WTC11 (cell line): ENCODE results near the gene NUP210L. TPM values are rescaled to one million over a fixed set of nuclear protein-coding genes. Genes with fewer than 3 reads are reported as not detected.

Source experiments
- ATAC-seq: fragments of 200-7000 bp; cut with Tn5 transposase; 2 replicates; pipeline ENCODE4 v1.10.0; 2021; ENCODE audit warnings: mild to moderate bottlenecking, moderate library complexity
- CTCF ChIA-PET: fragments of 300-600 bp; sonication (Branson Sonifier 250); formaldehyde crosslinking; loops from one replicate; lab custom pipeline; 2021; ENCODE audit warnings: antibody characterized with exemption; lab: Charles Lee
- POLR2A ChIA-PET: fragments of 350-600 bp; sonication (Branson Sonifier 250); formaldehyde crosslinking; loops from one replicate; lab custom pipeline; 2021; ENCODE audit warnings: antibody characterized with exemption; lab: Charles Lee
- DNase-seq: peaks from one replicate; pipeline ENCODE4 v3.0.0; 2021; ENCODE audit warnings: low spot score
- H3K27ac Mint-ChIP-seq: 2 replicates; pipeline ENCODE4 v1.8.0; 2021; ENCODE audit warnings: mixed read lengths
- H3K27me3 Mint-ChIP-seq: 2 replicates; pipeline ENCODE4 v1.8.0; 2021; ENCODE audit warnings: low read depth, mild to moderate bottlenecking, moderate library complexity, mixed read lengths
- H3K36me3 Mint-ChIP-seq: 2 replicates; pipeline ENCODE4 v1.8.0; 2021; ENCODE audit warnings: mixed read lengths
- H3K4me1 Mint-ChIP-seq: 2 replicates; pipeline ENCODE4 v1.8.0; 2022; ENCODE audit warnings: mixed read lengths
- H3K4me3 Mint-ChIP-seq: 2 replicates; pipeline ENCODE4 v1.8.0; 2021; ENCODE audit warnings: mild to moderate bottlenecking, moderate library complexity, mixed read lengths
- H3K9me3 Mint-ChIP-seq: 2 replicates; pipeline ENCODE4 v1.8.0; 2021; ENCODE audit warnings: mixed read lengths
- ATF2 ChIP-seq: sonication (generic); formaldehyde crosslinking; IDR thresholded peaks from 2 replicates; pipeline ENCODE4 v1.8.1; 2022; ENCODE audit warnings: low read depth, missing genetic modification reagents, borderline replicate concordance
- CREM ChIP-seq: sonication (generic); formaldehyde crosslinking; IDR thresholded peaks from 2 replicates; pipeline ENCODE4 v1.8.1; 2022; ENCODE audit warnings: mild to moderate bottlenecking, missing genetic modification reagents, moderate library complexity
- GABPB1 ChIP-seq: sonication (generic); formaldehyde crosslinking; IDR thresholded peaks from 2 replicates; pipeline ENCODE4 v1.8.1; 2023; ENCODE audit warnings: mild to moderate bottlenecking, missing genetic modification reagents
- HMGA2 ChIP-seq: fragments of 250-450 bp; sonication (Bioruptor Pico); IDR thresholded peaks from 2 replicates; pipeline ENCODE4 v1.4.0; 2021; ENCODE audit warnings: mild to moderate bottlenecking, moderate library complexity
- IRF2 ChIP-seq: sonication (generic); formaldehyde crosslinking; IDR thresholded peaks from 2 replicates; pipeline ENCODE4 v1.8.0; 2022; ENCODE audit warnings: low read depth, missing genetic modification reagents, borderline replicate concordance
- KAT7 ChIP-seq: sonication (generic); formaldehyde crosslinking; IDR thresholded peaks from 2 replicates; pipeline ENCODE4 v1.8.1; 2023; ENCODE audit warnings: missing genetic modification reagents, mild to moderate bottlenecking, borderline replicate concordance
- NFATC4 ChIP-seq: fragments of 250-450 bp; sonication (Bioruptor Pico); IDR thresholded peaks from 2 replicates; pipeline ENCODE4 v1.9.0; 2021; ENCODE audit warnings: mild to moderate bottlenecking
- NFE2L1 ChIP-seq: sonication (generic); formaldehyde crosslinking; IDR thresholded peaks from 2 replicates; pipeline ENCODE4 v1.8.1; 2023; ENCODE audit warnings: missing genetic modification reagents
- NR1H2 ChIP-seq: sonication (generic); formaldehyde crosslinking; IDR thresholded peaks from 2 replicates; pipeline ENCODE4 v1.9.0; 2021; ENCODE audit warnings: mild to moderate bottlenecking, moderate library complexity, missing genetic modification reagents
- STAT6 ChIP-seq: sonication (generic); formaldehyde crosslinking; conservative IDR thresholded peaks from 2 replicates; pipeline ENCODE4 v1.8.1; 2023; ENCODE audit warnings: mild to moderate bottlenecking, low read depth, missing genetic modification reagents, moderate library complexity
- ZBTB21 ChIP-seq: sonication (generic); formaldehyde crosslinking; IDR thresholded peaks from 2 replicates; pipeline ENCODE4 v1.8.1; 2023; ENCODE audit warnings: mild to moderate bottlenecking, missing genetic modification reagents, borderline replicate concordance
- ZNF232 ChIP-seq: sonication (generic); formaldehyde crosslinking; IDR thresholded peaks from 2 replicates; pipeline ENCODE4 v1.8.0; 2022; ENCODE audit warnings: mild to moderate bottlenecking, missing genetic modification reagents
- ZNF396 ChIP-seq: fragments of 250-450 bp; sonication (Bioruptor Pico); IDR thresholded peaks from 2 replicates; pipeline ENCODE4 v1.8.0; 2021; ENCODE audit warnings: mild to moderate bottlenecking, moderate library complexity, borderline replicate concordance
- ZNF416 ChIP-seq: fragments of 250-450 bp; sonication (Bioruptor Pico); IDR thresholded peaks from 2 replicates; pipeline ENCODE4 v1.9.0; 2021; ENCODE audit warnings: mild to moderate bottlenecking, inconsistent platforms
- total RNA-seq: library from RNA; stranded (reverse); gene quantifications from 3 replicates; pipeline ENCODE4 v1.2.3, GENCODE V29; 2021
- TF ChIP-seq, protein P1 (sequence below): sonication (generic); formaldehyde crosslinking; IDR thresholded peaks from 2 replicates; pipeline ENCODE4 v1.8.1; 2023; ENCODE audit warnings: mild to moderate bottlenecking, missing genetic modification reagents, moderate library complexity
- TF ChIP-seq, protein P2 (sequence below): sonication (generic); formaldehyde crosslinking; IDR thresholded peaks from 2 replicates; pipeline ENCODE4 v1.8.1; 2022; ENCODE audit warnings: low read depth, mild to moderate bottlenecking, moderate library complexity, missing genetic modification reagents, borderline replicate concordance
- TF ChIP-seq, protein P3 (sequence below): sonication (generic); formaldehyde crosslinking; IDR thresholded peaks from 2 replicates; pipeline ENCODE4 v1.8.0; 2022; ENCODE audit warnings: mild to moderate bottlenecking, missing genetic modification reagents
- TF ChIP-seq, protein P4 (sequence below): sonication (generic); formaldehyde crosslinking; conservative IDR thresholded peaks from 2 replicates; pipeline ENCODE4 v1.8.1; 2022; ENCODE audit warnings: mild to moderate bottlenecking, missing genetic modification reagents
- TF ChIP-seq, protein P5 (sequence below): fragments of 250-450 bp; sonication (Bioruptor Pico); conservative IDR thresholded peaks from 2 replicates; pipeline ENCODE4 v1.9.0; 2021; ENCODE audit warnings: mild to moderate bottlenecking

The NUP210L gene
- total RNA-seq, 1 experiment from 2014 or later: 0.02 TPM

DNA sequence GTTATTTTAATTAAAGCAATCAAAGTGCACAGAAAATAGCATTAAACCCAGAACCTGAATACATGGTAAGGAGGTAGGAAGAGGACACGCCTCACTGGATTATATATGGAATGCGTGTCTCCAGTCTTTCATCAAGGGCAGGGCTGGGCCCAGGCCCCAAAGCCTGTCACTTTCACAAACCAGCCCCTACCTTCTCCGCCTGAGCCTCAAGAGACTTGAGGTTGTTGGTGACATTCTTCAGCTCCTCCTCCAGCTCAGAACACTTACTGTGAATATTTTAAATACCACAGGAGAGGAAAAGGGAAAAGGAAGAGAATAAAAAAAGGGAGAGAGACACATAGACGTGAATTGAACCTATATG, 16.3 kb upstream of the NUP210L start:
- H3K4me3 Mint-ChIP-seq: no peak overlapping the region
- no peak for ATAC-seq
- H3K27ac Mint-ChIP-seq: no peak overlapping the region
- no peak for TF ChIP-seq GABPB1 (CRISPR knock-in tag)
- TF ChIP-seq, protein P1, sequence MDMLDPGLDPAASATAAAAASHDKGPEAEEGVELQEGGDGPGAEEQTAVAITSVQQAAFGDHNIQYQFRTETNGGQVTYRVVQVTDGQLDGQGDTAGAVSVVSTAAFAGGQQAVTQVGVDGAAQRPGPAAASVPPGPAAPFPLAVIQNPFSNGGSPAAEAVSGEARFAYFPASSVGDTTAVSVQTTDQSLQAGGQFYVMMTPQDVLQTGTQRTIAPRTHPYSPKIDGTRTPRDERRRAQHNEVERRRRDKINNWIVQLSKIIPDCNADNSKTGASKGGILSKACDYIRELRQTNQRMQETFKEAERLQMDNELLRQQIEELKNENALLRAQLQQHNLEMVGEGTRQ (CRISPR knock-in tag): no peak
- TF ChIP-seq HMGA2: no peak
- TF ChIP-seq ZBTB21 (CRISPR knock-in tag): no peak
- TF ChIP-seq STAT6 (CRISPR knock-in tag): no peak
- TF ChIP-seq ZNF232: no peak
- no peak for TF ChIP-seq ATF2 (CRISPR knock-in tag)
- no peak for TF ChIP-seq ZNF416 (CRISPR knock-in tag)
- TF ChIP-seq NFATC4 (CRISPR knock-in tag): no peak
- TF ChIP-seq, protein P2, sequence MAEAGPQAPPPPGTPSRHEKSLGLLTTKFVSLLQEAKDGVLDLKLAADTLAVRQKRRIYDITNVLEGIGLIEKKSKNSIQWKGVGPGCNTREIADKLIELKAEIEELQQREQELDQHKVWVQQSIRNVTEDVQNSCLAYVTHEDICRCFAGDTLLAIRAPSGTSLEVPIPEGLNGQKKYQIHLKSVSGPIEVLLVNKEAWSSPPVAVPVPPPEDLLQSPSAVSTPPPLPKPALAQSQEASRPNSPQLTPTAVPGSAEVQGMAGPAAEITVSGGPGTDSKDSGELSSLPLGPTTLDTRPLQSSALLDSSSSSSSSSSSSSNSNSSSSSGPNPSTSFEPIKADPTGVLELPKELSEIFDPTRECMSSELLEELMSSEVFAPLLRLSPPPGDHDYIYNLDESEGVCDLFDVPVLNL (CRISPR knock-in tag): no peak
- no peak for TF ChIP-seq IRF2
- TF ChIP-seq, protein P3, sequence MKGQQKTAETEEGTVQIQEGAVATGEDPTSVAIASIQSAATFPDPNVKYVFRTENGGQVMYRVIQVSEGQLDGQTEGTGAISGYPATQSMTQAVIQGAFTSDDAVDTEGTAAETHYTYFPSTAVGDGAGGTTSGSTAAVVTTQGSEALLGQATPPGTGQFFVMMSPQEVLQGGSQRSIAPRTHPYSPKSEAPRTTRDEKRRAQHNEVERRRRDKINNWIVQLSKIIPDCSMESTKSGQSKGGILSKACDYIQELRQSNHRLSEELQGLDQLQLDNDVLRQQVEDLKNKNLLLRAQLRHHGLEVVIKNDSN (CRISPR knock-in tag): no peak
- TF ChIP-seq, all 79 proteins: peak for 0
- Mint-ChIP-seq H3K4me1 (no peaks in the 10 kb centered on the region), H3K36me3 (peaks cover 83% of the 10 kb centered on the region), H3K9me3 (no peaks in the 10 kb centered on the region), H3K27me3 (no peaks in the 10 kb centered on the region)
- ChIA-PET CTCF (no interaction called here), POLR2A (interaction anchor here (1.4 kb wide), 1 partner anchor 17 kb away, joined by 5 read pairs; the partner anchor contains the start of gene NUP210L)
- DNase-seq: no peak

- no peak for ATAC-seq
- peaks cover 83% of the 10 kb centered on the region for H3K36me3 Mint-ChIP-seq
- POLR2A ChIA-PET: interaction anchor here (1.4 kb wide), 1 partner anchor 16 kb away, joined by 5 read pairs; the partner anchor contains the start of gene NUP210L
Measured at GRCh38 chr1:154170547-154171222, 15.8 kb upstream of the NUP210L start.

More at GRCh38 chr1:154170547-154171222, 15.8 kb upstream of the NUP210L start:
- CTCF ChIA-PET: no interaction called here
- no peak for DNase-seq
- Mint-ChIP-seq H3K9me3 (no peaks in the 10 kb centered on the region), H3K27me3 (no peaks in the 10 kb centered on the region), H3K4me1 (no peaks in the 10 kb centered on the region), H3K4me3 (no peak overlapping the region), H3K27ac (no peak overlapping the region)
- TF ChIP-seq ZNF396 (CRISPR knock-in tag): no peak
- no peak for TF ChIP-seq KAT7 (CRISPR knock-in tag)
- no peak for TF ChIP-seq CREM (CRISPR knock-in tag)
- TF ChIP-seq, protein P4, sequence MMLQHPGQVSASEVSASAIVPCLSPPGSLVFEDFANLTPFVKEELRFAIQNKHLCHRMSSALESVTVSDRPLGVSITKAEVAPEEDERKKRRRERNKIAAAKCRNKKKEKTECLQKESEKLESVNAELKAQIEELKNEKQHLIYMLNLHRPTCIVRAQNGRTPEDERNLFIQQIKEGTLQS (CRISPR knock-in tag): no peak
- TF ChIP-seq, protein P5, sequence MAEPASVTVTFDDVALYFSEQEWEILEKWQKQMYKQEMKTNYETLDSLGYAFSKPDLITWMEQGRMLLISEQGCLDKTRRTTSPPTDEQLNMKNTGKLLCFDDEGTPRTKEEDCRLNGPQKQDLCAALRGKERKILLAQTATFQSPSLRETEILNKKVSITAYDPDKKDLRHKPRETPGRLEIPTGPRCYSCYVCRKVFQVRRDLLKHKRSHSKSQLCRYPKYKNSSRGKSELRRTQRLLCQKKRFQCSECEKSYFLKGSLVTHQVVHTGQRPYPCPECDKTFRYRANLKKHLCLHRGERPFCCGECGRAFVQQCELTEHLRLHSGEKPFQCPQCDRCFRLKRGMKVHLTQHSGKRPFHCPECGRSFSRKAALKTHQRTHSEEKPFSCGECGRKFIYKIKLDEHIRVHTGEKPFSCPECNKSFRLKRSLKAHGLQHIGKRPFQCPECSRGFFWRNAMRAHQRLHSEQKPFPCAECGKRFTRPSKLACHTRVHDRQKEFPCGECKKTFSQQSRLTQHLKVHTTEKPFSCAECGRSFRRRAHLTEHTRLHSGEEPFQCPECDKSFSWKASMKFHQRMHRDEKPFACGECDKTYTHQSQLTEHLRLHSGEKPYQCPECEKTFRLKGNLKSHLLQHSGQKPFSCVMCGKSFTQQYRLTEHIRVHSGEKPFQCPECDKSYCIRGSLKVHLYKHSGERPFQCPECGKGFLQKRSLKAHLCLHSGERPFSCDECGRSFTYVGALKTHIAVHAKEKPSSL (CRISPR knock-in tag): no peak
- no peak for TF ChIP-seq NFATC4 (CRISPR knock-in tag)
- TF ChIP-seq NFE2L1 (CRISPR knock-in tag): no peak
- no peak for TF ChIP-seq NR1H2
